Caco-2 (cell line): ENCODE data around the gene ADNP. TPM values are rescaled to one million over a fixed set of nuclear protein-coding genes. Genes with fewer than 3 reads are reported as not detected.

Experiments used
- BruUV-seq: library from RNA; stranded (reverse); fragments of 400-500 nt; replicated peaks from 2 replicates; lab custom pipeline; 2021; lab: Mats Ljungman, UMichigan
- CTCF ChIA-PET: fragments of 300-600 bp; sonication (Branson Sonifier 250); formaldehyde crosslinking; loops from one replicate; lab custom pipeline; 2022; ENCODE audit warnings: antibody characterized with exemption; lab: Charles Lee
- POLR2A ChIA-PET: fragments of 300-600 bp; sonication (Branson Sonifier 250); formaldehyde crosslinking; loops from one replicate; lab custom pipeline; 2022; ENCODE audit warnings: antibody characterized with exemption; lab: Charles Lee
- DNase-seq, 2 experiments: peaks; one replicate each; pipeline versions ENCODE4 v3.0.0 to v3.0.0-alpha.2; 2020 to 2022
- H3K27me3 ChIP-seq: replicated peaks from 2 replicates; pipeline ENCODE4 v1.6.0; 2011; ENCODE audit warnings: low read length; ENCODE audit not compliant: control insufficient read depth, insufficient read depth
- H3K36me3 ChIP-seq: 2 replicates; pipeline ENCODE4 v1.5.1; 2011; ENCODE audit warnings: low read length; ENCODE audit not compliant: control insufficient read depth, insufficient read depth
- H3K4me1 ChIP-seq: fragments of 250-450 bp; sonication (Bioruptor Pico); 2 replicates; pipeline ENCODE4 v1.5.1; 2020; ENCODE audit warnings: mild to moderate bottlenecking
- H3K4me3 ChIP-seq: 2 replicates; pipeline ENCODE4 v1.5.1; 2011; ENCODE audit warnings: low read depth, mild to moderate bottlenecking, control low read depth, low read length
- H3K9me3 ChIP-seq: fragments of 250-450 bp; sonication (Bioruptor Pico); 2 replicates; pipeline ENCODE4 v1.5.1; 2020; ENCODE audit warnings: mild to moderate bottlenecking, moderate library complexity
- H3K27ac Mint-ChIP-seq: one replicate; pipeline ENCODE4 v1.8.0; 2022; ENCODE audit warnings: mixed read lengths; ENCODE audit not compliant: unreplicated experiment
- H3K27me3 Mint-ChIP-seq: one replicate; pipeline ENCODE4 v1.8.0; 2022; ENCODE audit warnings: mixed read lengths; ENCODE audit not compliant: insufficient read depth, unreplicated experiment
- H3K36me3 Mint-ChIP-seq: one replicate; pipeline ENCODE4 v1.8.0; 2022; ENCODE audit warnings: mild to moderate bottlenecking, mixed read lengths; ENCODE audit not compliant: insufficient read depth, unreplicated experiment
- H3K4me1 Mint-ChIP-seq: one replicate; pipeline ENCODE4 v1.8.0; 2022; ENCODE audit warnings: low read depth, mixed read lengths; ENCODE audit not compliant: unreplicated experiment
- H3K4me3 Mint-ChIP-seq: one replicate; pipeline ENCODE4 v1.8.0; 2022; ENCODE audit warnings: mild to moderate bottlenecking, moderate library complexity, mixed read lengths; ENCODE audit not compliant: unreplicated experiment
- H3K9me3 Mint-ChIP-seq: one replicate; pipeline ENCODE4 v1.8.0; 2022; ENCODE audit warnings: mixed read lengths; ENCODE audit not compliant: unreplicated experiment
- intact Hi-C: fragments of 100-400 bp; cut with micrococcal nuclease; formaldehyde crosslinking; loops from one replicate; pipeline ENCODE4 v1.10.0; 2022; ENCODE audit not compliant: unreplicated experiment
- total RNA-seq: library from RNA; stranded (reverse); gene quantifications from 2 replicates; pipeline ENCODE4 v1.2.3, GENCODE V29; 2022
- TF ChIP-seq, protein P1 (sequence below), 2 experiments: fragments of 200-600 bp in 1 of 2; IDR thresholded peaks; 1 replicate in 1 of 2; 2 replicates in 1 of 2; pipeline versions ENCODE4 v1.5.1 to v1.8.0; 2011 to 2022; ENCODE audit warnings: antibody characterized with exemption in 1 of 2, control low read depth in 1 of 2, inconsistent platforms in 1 of 2, low read depth in 1 of 2, low read length in 1 of 2, mild to moderate bottlenecking in 1 of 2, moderate library complexity in 1 of 2; ENCODE audit not compliant: insufficient read depth in 1 of 2, severe bottlenecking in 1 of 2, unreplicated experiment in 1 of 2

Gene ADNP
- total RNA-seq, 1 experiment from 2014 or later: 154 TPM

DNA sequence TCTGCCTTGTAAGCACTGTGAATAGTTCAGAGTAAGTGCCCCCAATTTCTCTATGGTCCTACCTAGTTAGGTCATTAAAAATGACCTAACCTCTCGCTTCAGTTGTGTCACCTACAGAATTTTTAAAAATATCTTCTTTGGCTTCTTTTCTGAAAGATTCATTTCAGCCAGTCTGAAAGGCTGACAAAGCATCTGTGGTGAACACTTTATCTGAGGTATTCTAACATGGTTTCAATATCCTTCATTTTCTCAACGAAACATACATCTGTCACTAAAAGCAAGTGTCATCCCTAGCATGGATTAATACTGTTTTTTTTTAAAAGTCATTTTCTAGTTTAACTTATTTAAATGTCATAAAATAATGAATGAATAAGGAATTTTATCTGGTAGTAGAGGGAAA, 22.0 kb upstream of the ADNP start:
- H3K4me3 ChIP-seq: no peak overlapping the region
- peaks cover 18% of the 10 kb centered on the region for H3K4me1 ChIP-seq
- no TSS peak for BruUV-seq
- no peak for DNase-seq
- Mint-ChIP-seq H3K27me3 (no peaks in the 10 kb centered on the region), H3K36me3 (peaks cover 95% of the 10 kb centered on the region), H3K4me3 (no peak overlapping the region), H3K9me3 (no peaks in the 10 kb centered on the region), H3K4me1 (peaks cover 29% of the 10 kb centered on the region), H3K27ac (no peak overlapping the region)
- intact Hi-C loops: no loop called here
- POLR2A ChIA-PET: no interaction called here
- CTCF ChIA-PET: no interaction called here
- H3K27me3 ChIP-seq: no peaks in the 10 kb centered on the region
- H3K36me3 ChIP-seq: peaks cover 5% of the 10 kb centered on the region
- TF ChIP-seq, protein P1, sequence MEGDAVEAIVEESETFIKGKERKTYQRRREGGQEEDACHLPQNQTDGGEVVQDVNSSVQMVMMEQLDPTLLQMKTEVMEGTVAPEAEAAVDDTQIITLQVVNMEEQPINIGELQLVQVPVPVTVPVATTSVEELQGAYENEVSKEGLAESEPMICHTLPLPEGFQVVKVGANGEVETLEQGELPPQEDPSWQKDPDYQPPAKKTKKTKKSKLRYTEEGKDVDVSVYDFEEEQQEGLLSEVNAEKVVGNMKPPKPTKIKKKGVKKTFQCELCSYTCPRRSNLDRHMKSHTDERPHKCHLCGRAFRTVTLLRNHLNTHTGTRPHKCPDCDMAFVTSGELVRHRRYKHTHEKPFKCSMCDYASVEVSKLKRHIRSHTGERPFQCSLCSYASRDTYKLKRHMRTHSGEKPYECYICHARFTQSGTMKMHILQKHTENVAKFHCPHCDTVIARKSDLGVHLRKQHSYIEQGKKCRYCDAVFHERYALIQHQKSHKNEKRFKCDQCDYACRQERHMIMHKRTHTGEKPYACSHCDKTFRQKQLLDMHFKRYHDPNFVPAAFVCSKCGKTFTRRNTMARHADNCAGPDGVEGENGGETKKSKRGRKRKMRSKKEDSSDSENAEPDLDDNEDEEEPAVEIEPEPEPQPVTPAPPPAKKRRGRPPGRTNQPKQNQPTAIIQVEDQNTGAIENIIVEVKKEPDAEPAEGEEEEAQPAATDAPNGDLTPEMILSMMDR (IDR thresholded peaks at IDR 0.05; ENCODE audit: insufficient read depth in 1 of 2, low read depth in 1 of 2, low read length in 1 of 2, severe bottlenecking in 1 of 2, unreplicated experiment in 1 of 2): no peak
- H3K9me3 ChIP-seq: no peaks in the 10 kb centered on the region

DNA sequence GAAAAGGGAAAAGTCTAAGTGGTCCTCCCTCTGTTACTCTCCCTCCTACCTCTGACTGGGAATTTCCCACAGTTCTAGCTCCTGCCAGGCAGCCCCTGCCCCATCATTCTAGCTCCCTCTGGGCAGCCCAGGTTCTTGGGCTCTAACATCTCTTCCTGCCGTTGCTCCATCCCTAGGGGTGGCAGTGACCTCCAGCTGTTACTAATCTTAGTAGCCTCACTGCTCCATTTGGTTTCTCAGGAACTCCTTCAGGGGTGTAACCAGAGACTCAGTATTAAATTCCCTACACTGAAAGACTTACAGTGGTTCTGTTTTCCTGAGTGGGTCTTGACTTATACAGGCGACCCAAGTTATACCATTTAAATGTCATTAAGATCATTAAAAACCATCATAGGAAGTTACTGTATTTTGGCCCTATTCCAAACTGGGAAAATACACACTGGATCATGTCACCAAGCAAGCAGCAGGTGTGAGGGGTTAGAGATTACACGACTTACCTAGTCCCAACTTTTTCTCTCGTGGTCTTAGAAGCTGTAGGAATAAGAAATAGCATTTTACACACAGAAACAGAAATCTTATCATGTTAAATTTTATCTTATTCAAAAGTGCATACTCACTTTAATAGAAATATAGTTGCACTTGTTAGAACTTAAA, 17.0 kb upstream of the ADNP start:
- no peaks in the 10 kb centered on the region for H3K27me3 ChIP-seq
- ChIA-PET CTCF (interaction anchor here (1.2 to 1.4 kb wide), 2 partner anchors 39 to 154 kb away, joined by 3 read pairs; partner anchors contain the start of gene BCAS4), POLR2A (interaction anchor here (1.6 kb wide), 1 partner anchor 10 kb away, joined by 10 read pairs; the partner anchor contains the start of genes DPM1 and MOCS3)
- H3K36me3 ChIP-seq: peaks cover 18% of the 10 kb centered on the region
- Mint-ChIP-seq H3K9me3 (no peaks in the 10 kb centered on the region), H3K27ac (peak overlapping the region; percentile 46), H3K4me1 (peaks cover 14% of the 10 kb centered on the region), H3K4me3 (no peak overlapping the region), H3K27me3 (no peaks in the 10 kb centered on the region), H3K36me3 (peaks cover 93% of the 10 kb centered on the region)
- H3K4me3 ChIP-seq: no peak overlapping the region
- TF ChIP-seq, protein P1 (IDR thresholded peaks at IDR 0.05; ENCODE audit: insufficient read depth in 1 of 2, low read depth in 1 of 2, low read length in 1 of 2, severe bottlenecking in 1 of 2, unreplicated experiment in 1 of 2): no peak
- intact Hi-C loops: no loop called here
- H3K4me1 ChIP-seq: peaks cover 9% of the 10 kb centered on the region; the same call in 1 of the 2 replicates
- no peak for DNase-seq
- no peaks in the 10 kb centered on the region for H3K9me3 ChIP-seq
- BruUV-seq: no TSS peak

DNA sequence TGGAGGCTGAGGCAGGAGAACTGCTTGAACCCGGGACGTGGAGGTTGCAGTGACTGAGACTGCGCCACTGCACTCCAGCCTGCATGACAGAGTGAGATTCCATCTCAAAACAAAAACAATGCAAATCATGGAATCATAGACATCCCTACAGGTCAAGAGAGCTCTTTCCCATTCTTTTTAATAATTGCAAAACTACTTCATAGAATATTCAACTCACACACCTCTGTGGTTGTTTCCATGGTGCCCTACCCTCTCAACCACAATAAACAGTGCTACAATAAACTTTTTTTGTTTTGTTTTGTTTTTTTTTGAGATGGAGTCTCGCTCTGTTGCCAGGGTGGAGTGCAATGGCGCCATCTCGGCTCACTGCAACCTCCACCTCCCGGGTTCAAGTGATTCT, 11.8 kb upstream of the ADNP start:
- Histone ChIP-seq H3K36me3 (peaks cover 24% of the 10 kb centered on the region), H3K4me1 (no peaks in the 10 kb centered on the region), H3K27me3 (no peaks in the 10 kb centered on the region), H3K9me3 (no peaks in the 10 kb centered on the region), H3K4me3 (no peak overlapping the region)
- CTCF ChIA-PET: no interaction called here
- no peak for DNase-seq
- peaks cover 91% of the 10 kb centered on the region for H3K36me3 Mint-ChIP-seq
- no TSS peak for BruUV-seq
- no peaks in the 10 kb centered on the region for H3K9me3 Mint-ChIP-seq
- H3K27ac Mint-ChIP-seq: no peak overlapping the region
- POLR2A ChIA-PET: interaction anchor here (1.8 kb wide), 1 partner anchor 12 kb away, joined by 7 read pairs; the partner anchor contains the start of gene ADNP
- no peaks in the 10 kb centered on the region for H3K27me3 Mint-ChIP-seq
- intact Hi-C loops: no loop called here
- H3K4me1 Mint-ChIP-seq: no peaks in the 10 kb centered on the region
- H3K4me3 Mint-ChIP-seq: no peak overlapping the region
- TF ChIP-seq, protein P1 (IDR thresholded peaks at IDR 0.05; ENCODE audit: insufficient read depth in 1 of 2, low read depth in 1 of 2, low read length in 1 of 2, severe bottlenecking in 1 of 2, unreplicated experiment in 1 of 2): no peak
